ENCODE measurements around the gene LYPLA2. TPM values are rescaled to one million over a fixed set of nuclear protein-coding genes. Genes with fewer than 3 reads are reported as not detected.

LYPLA2 gene
- total and polyA plus RNA-seq, 9 donors: 23.5 to 42.9 (median 37.1) TPM

DNA sequence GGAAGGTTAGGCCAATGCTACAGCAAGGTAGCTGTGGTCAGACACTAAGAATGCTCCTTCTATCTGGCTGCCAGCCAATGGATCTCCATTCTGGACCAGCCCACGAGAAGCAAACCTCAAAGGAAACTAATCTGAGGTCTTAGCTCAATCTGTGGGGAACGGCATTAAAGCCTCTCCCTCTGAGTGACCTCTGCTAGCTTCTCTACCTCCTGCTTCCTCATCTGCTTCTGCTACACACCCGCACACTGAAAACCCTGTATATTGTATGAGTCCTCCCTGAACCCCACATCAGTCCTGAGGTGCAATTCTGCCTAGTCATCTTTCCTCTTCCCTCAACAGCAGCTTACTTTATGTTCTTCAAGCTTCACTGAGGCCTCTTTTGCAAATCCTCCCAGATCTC is 16.5 kb downstream of the LYPLA2 start:
- Histone ChIP-seq H3K36me3 (ENCODE audit: control insufficient read depth, insufficient read depth, low read length) (peaks cover 59% of the 10 kb centered on the region), H3K27me3 (ENCODE audit: control insufficient read depth, insufficient read depth, low read length) (no peaks in the 10 kb centered on the region), H3K4me3 (ENCODE audit: low read length) (no peak overlapping the region), H3K27ac (ENCODE audit: low read length) (no peak overlapping the region), H3K4me1 (ENCODE audit: control insufficient read depth, insufficient read depth, low read length) (no peaks in the 10 kb centered on the region), H3K9me3 (replicated peaks; ENCODE audit: control insufficient read depth, low read depth, low read length) (no peaks in the 10 kb centered on the region)
- DNase-seq: no peak
- WGBS (ENCODE audit: insufficient coverage): 55% methylated on average over 3 of the region's 3 CpGs

DNA sequence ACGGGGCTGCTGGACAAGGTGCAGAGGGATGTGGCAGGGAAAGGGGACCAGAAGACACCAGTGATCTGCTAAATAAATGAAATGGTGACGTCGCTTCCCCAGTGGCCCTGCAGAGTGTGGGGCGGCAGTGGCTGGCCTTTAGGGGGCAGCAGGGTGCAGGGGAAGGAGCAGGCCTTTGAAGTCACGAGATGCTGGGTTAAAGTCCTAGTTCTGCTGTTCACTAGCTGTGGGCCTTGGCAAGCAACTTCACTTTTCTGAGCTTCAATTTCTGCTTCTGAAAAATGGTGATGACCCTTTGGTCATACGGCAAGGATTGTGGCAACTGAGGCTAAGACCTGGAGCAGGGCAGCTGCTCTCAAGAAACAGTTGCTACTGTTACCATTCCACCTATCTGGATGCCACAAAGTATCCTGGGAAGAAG is 18.8 kb downstream of the LYPLA2 start:
- Histone ChIP-seq H3K9me3 (replicated peaks; ENCODE audit: control insufficient read depth, low read depth, low read length) (no peaks in the 10 kb centered on the region), H3K27me3 (ENCODE audit: control insufficient read depth, insufficient read depth, low read length) (no peaks in the 10 kb centered on the region), H3K27ac (ENCODE audit: low read length) (no peak overlapping the region), H3K36me3 (ENCODE audit: control insufficient read depth, insufficient read depth, low read length) (peaks cover 60% of the 10 kb centered on the region), H3K4me3 (ENCODE audit: low read length) (no peak overlapping the region), H3K4me1 (ENCODE audit: control insufficient read depth, insufficient read depth, low read length) (no peaks in the 10 kb centered on the region)
- WGBS (ENCODE audit: insufficient coverage): 32% methylated on average over 5 of the region's 6 CpGs
- peak; percentile 72 for DNase-seq

DNA sequence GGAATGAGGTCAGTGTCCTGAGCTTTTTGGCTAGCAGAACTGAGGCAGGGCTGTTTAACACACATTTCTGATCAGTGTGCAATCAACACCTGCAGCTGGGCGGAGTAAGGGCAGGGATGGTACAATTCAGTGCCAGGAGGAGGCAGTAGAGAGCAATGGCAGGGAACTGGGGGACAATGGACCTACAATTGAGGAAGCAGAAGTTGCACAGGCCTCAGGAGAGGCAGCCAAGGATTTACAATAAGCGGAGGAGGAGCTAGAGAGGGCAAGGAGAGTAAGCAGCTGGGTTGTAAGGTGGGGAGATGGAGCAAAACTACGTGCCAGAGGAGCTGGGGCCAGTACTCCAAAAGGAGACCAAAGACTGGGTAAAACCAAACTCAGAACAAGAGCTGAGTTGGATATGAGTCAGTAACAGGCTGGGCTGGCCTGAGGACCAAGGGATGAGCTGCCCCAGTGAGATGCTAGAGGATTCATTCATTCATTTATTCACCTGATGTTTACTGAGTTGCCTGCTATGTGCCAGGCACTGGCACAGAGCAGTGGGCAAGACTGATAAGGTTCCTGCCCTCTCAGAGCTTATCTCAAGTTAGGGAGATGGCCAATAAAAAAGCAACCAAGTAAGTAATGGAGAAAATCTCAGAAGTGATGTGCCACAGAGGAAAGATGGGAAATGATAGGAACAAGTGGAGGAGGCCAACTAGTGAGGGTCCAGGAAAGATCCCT is 20.0 kb downstream of the LYPLA2 start:
- H3K4me3 ChIP-seq (ENCODE audit: low read length): no peak overlapping the region
- peaks cover 59% of the 10 kb centered on the region for H3K36me3 ChIP-seq (ENCODE audit: control insufficient read depth, insufficient read depth, low read length)
- no peaks in the 10 kb centered on the region for H3K9me3 ChIP-seq (replicated peaks; ENCODE audit: control insufficient read depth, low read depth, low read length)
- WGBS (ENCODE audit: insufficient coverage): 45% methylated on average over 3 of the region's 3 CpGs
- no peaks in the 10 kb centered on the region for H3K27me3 ChIP-seq (ENCODE audit: control insufficient read depth, insufficient read depth, low read length)
- no peaks in the 10 kb centered on the region for H3K4me1 ChIP-seq (ENCODE audit: control insufficient read depth, insufficient read depth, low read length)
- DNase-seq: peak; percentile 46
- H3K27ac ChIP-seq (ENCODE audit: low read length): no peak overlapping the region

DNA sequence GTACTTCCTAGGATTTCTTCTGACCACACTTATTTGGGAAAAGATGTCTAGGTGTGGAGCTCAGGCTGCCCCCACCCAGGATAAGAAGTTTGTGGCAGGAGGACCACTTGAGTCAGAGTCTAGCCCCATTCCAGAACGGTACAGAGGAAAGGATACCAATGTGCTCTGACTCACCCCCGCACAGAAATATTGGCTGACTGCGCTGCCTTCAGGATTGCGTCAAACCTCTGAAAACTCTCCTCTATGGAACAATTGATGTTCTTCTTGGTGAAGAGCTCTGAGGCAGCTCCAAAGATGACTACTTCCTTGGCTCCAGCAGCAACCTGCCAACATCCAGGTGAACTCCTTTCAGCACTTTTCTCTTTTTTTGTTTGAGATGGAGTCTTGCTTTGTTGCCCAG is 23.1 kb downstream of the LYPLA2 start:
- Histone ChIP-seq H3K36me3 (ENCODE audit: control insufficient read depth, insufficient read depth, low read length) (peaks cover 59% of the 10 kb centered on the region), H3K9me3 (replicated peaks; ENCODE audit: control insufficient read depth, low read depth, low read length) (no peaks in the 10 kb centered on the region), H3K4me3 (ENCODE audit: low read length) (no peak overlapping the region), H3K27ac (ENCODE audit: low read length) (no peak overlapping the region), H3K27me3 (ENCODE audit: control insufficient read depth, insufficient read depth, low read length) (no peaks in the 10 kb centered on the region), H3K4me1 (ENCODE audit: control insufficient read depth, insufficient read depth, low read length) (no peaks in the 10 kb centered on the region)
- WGBS (ENCODE audit: insufficient coverage): 100% methylated on average over 2 of the region's 4 CpGs
- no peak for DNase-seq

DNA sequence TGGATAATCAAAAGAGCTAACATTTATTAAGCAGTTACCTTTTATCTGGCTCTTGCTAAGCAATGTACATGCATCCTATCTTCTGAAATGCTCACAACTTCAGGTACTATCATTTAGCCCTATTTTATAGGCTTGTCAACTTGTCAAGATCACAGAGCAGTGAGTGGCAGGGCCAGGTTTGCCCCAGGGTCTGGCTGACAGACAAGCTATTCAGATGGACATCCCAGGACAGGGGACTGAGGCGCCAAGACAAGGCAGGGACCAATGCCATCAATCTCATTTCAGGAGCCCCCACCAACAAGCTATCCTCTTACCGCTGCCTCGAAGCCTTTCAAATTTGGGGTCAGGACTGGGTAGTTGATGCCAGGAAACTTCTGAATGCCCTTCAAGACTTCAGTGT is 25.4 kb downstream of the LYPLA2 start:
- Histone ChIP-seq H3K36me3 (ENCODE audit: control insufficient read depth, insufficient read depth, low read length) (peaks cover 42% of the 10 kb centered on the region), H3K27ac (ENCODE audit: low read length) (no peak overlapping the region)
- WGBS (ENCODE audit: insufficient coverage): no CpG with 5 or more reads among the region's 3 CpGs

DNA sequence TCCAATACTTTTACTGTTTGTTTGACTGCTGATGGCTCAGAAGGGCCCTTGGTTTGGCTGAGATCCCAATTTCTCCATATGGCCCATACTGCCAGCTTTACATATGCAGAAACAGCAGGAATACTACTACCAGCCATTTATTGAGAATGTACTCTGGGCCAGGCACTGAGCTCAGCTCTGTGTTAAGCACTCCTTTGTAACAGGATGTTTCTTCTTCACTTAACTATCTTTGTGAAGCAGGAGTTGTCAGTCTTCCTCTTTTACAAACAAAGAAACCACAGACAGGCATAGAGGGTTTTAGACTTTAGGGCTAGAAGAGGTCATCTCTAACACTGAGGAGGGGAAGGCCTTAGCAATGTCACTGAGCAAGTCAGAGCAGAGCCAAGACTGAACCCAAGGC is 26.0 kb downstream of the LYPLA2 start:
- H3K27ac ChIP-seq (ENCODE audit: low read length): no peak overlapping the region

More for the DNA sequence above, 25.4 kb downstream of the LYPLA2 start:
- H3K27me3 ChIP-seq (ENCODE audit: control insufficient read depth, insufficient read depth, low read length): no peaks in the 10 kb centered on the region
- H3K4me1 ChIP-seq (ENCODE audit: control insufficient read depth, insufficient read depth, low read length): no peaks in the 10 kb centered on the region
- H3K9me3 ChIP-seq (replicated peaks; ENCODE audit: control insufficient read depth, low read depth, low read length): no peaks in the 10 kb centered on the region
- no peak for DNase-seq
- no peak overlapping the region for H3K4me3 ChIP-seq (ENCODE audit: low read length)

DNA sequence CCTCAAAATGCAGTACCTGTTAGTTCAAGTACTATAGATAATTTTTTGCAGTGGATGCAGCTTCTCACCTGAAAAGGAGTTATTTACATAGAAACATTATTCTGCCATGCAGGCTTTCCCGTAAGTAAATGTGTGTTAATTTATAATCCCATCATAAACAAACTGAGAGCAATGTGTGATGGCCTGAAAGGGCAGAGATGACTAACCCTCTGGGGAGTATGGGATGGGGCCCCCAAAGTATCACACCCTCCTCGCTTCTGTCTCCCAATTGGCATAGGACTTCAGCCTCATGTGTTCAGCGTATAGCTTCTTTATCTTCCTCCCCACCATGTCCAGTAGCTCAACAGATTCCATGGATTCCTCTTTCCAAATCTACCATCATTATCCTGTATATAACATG is 26.7 kb downstream of the LYPLA2 start:
- no peaks in the 10 kb centered on the region for H3K27me3 ChIP-seq (ENCODE audit: control insufficient read depth, insufficient read depth, low read length)
- H3K9me3 ChIP-seq (replicated peaks; ENCODE audit: control insufficient read depth, low read depth, low read length): no peaks in the 10 kb centered on the region
- peaks cover 35% of the 10 kb centered on the region for H3K36me3 ChIP-seq (ENCODE audit: control insufficient read depth, insufficient read depth, low read length)
- H3K27ac ChIP-seq (ENCODE audit: low read length): no peak overlapping the region
- 95% methylated on average over 2 of the region's 3 CpGs for WGBS (ENCODE audit: insufficient coverage)
- no peak for DNase-seq
- no peaks in the 10 kb centered on the region for H3K4me1 ChIP-seq (ENCODE audit: control insufficient read depth, insufficient read depth, low read length)
- H3K4me3 ChIP-seq (ENCODE audit: low read length): no peak overlapping the region

More for the DNA sequence above, 26.0 kb downstream of the LYPLA2 start:
- DNase-seq: no peak
- H3K9me3 ChIP-seq (replicated peaks; ENCODE audit: control insufficient read depth, low read depth, low read length): no peaks in the 10 kb centered on the region
- H3K4me3 ChIP-seq (ENCODE audit: low read length): no peak overlapping the region
- H3K36me3 ChIP-seq (ENCODE audit: control insufficient read depth, insufficient read depth, low read length): peaks cover 39% of the 10 kb centered on the region
- no peaks in the 10 kb centered on the region for H3K27me3 ChIP-seq (ENCODE audit: control insufficient read depth, insufficient read depth, low read length)
- H3K4me1 ChIP-seq (ENCODE audit: control insufficient read depth, insufficient read depth, low read length): no peaks in the 10 kb centered on the region

DNA sequence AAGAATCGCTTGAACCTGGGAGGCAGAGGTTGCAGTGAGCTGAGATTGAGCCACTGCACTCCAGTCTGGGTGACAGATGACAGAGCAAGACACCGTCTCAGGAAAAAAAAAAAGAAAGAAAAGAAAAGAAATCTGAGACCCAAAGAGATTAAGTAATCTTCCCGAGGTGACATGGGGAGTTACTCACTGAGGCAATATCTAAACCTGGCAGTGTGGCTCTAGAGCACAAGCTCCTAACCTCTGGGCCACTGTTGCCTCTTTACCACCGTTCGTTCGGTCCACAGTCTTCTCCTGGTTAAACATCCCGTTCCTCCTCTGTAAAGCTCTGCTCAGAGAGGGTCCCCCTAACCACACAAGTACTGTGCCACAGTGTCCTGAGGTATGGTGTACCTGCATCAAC is 32.8 kb downstream of the LYPLA2 start:
- no peak overlapping the region for H3K27ac ChIP-seq (ENCODE audit: low read length)
- peaks cover 9% of the 10 kb centered on the region for H3K4me1 ChIP-seq (ENCODE audit: control insufficient read depth, insufficient read depth, low read length)
- H3K36me3 ChIP-seq (ENCODE audit: control insufficient read depth, insufficient read depth, low read length): no peaks in the 10 kb centered on the region
- no peaks in the 10 kb centered on the region for H3K9me3 ChIP-seq (replicated peaks; ENCODE audit: control insufficient read depth, low read depth, low read length)
- WGBS (ENCODE audit: insufficient coverage): 70% methylated on average over 3 of the region's 7 CpGs
- H3K4me3 ChIP-seq (ENCODE audit: low read length): peak overlapping the region; percentile 88
- H3K27me3 ChIP-seq (ENCODE audit: control insufficient read depth, insufficient read depth, low read length): no peaks in the 10 kb centered on the region
- no peak for DNase-seq

DNA sequence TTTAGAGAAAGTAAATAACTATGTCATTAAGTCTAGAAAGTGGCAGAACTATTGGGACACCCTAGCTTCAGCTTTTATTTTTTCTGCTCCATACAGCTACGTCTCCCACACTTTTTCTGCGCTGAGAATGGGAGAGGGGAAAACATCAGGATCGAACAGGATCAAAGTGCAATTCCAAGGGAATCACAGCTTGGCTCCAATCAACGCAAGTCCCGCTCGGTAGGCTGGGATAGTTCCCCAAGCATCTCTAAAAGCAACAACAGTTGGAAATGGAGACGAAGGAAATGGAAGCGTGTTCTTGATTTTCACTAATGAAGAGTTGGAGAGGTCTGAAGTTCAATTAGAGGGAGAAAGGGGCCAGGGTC is 33.7 kb downstream of the LYPLA2 start:
- Histone ChIP-seq H3K9me3 (replicated peaks; ENCODE audit: control insufficient read depth, low read depth, low read length) (no peaks in the 10 kb centered on the region), H3K36me3 (ENCODE audit: control insufficient read depth, insufficient read depth, low read length) (no peaks in the 10 kb centered on the region), H3K4me3 (ENCODE audit: low read length) (peak overlapping the region; percentile 88), H3K27me3 (ENCODE audit: control insufficient read depth, insufficient read depth, low read length) (no peaks in the 10 kb centered on the region), H3K27ac (ENCODE audit: low read length) (peak overlapping the region; percentile 93), H3K4me1 (ENCODE audit: control insufficient read depth, insufficient read depth, low read length) (peaks cover 9% of the 10 kb centered on the region)
- no peak for DNase-seq
- 0% methylated on average over 5 of the region's 8 CpGs for WGBS (ENCODE audit: insufficient coverage)

DNA sequence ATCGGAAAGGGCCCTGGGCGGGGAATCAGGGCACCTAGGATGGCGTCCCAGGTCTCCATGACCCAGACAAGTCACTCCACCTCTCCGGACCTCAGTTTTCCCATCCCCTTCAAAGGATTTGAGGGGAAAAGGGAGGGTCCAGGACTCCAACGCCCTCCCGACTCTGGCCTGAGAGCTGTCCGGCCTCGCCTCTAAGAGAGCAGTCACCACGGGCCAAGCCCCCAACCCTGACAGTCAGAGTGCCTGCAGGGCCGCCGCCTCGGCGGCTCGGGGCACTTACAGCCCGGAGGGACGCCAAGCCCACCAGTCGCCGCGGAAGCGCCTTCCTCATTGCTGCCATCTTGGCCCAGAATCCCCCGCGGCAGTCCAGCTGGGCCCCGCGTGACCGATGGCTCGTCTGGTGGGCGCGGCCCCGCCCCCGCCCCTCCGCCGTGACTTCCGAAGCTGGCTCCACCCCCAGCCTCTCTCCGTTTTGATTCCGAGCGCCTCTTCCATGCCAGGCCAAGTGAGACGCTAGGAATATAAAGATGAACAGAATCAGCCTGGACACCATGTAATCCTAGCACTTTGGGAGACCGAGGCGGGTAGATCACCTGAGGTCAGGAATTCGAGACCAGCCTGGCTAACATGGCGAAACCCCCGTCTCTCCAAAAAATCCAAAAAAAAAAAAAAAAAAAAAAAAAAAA is 34.3 kb downstream of the LYPLA2 start, which contains the start of gene HMGCL:
Gene HMGCL, minus strand, starts transcription at position 354 of the 686 bp plus-strand sequence. Its CDS starts 14 bp downstream, at position 340.
- DNase-seq: peak; percentile 97
- 0% methylated on average over 24 of the region's 42 CpGs for WGBS (ENCODE audit: insufficient coverage)

More for the DNA sequence above, 34.3 kb downstream of the LYPLA2 start, which contains the start of gene HMGCL:
- Histone ChIP-seq H3K9me3 (replicated peaks; ENCODE audit: control insufficient read depth, low read depth, low read length) (no peaks in the 10 kb centered on the region), H3K36me3 (ENCODE audit: control insufficient read depth, insufficient read depth, low read length) (no peaks in the 10 kb centered on the region), H3K27ac (ENCODE audit: low read length) (peak within 1 kb of the TSS; percentile 93), H3K27me3 (ENCODE audit: control insufficient read depth, insufficient read depth, low read length) (no peaks in the 10 kb centered on the region), H3K4me3 (ENCODE audit: low read length) (peak within 1 kb of the TSS; percentile 88), H3K4me1 (ENCODE audit: control insufficient read depth, insufficient read depth, low read length) (peaks cover 9% of the 10 kb centered on the region)
